ENCODE data around the gene RBM15.
A peak's percentile ranks its signal among the peaks of the same experiment; 100 is the strongest.

The RBM15 gene

GRCh38 chr1:110335265-110335664 lies 3.9 kb upstream of the RBM15 start:
- no peak for DNase-seq (ENCODE audit: low read depth)
- H3K4me3 ChIP-seq (ENCODE audit: low read depth, low read length): no peak overlapping the region
- no peak for TF ChIP-seq CTCF (IDR thresholded peaks at IDR 0.05; ENCODE audit: low read depth, low read length, missing control alignments)

GRCh38 chr1:110336300-110337039 lies 2.7 kb upstream of the RBM15 start:
- no peak for DNase-seq (ENCODE audit: low read depth)
- no peak overlapping the region; the same call in 1 of the 2 replicates for H3K4me3 ChIP-seq (ENCODE audit: low read depth, low read length)
- no peak for TF ChIP-seq CTCF (IDR thresholded peaks at IDR 0.05; ENCODE audit: low read depth, low read length, missing control alignments)

GRCh38 chr1:110337704-110338308 lies 1.4 kb upstream of the RBM15 start:
- peak overlapping the region; percentile 79 for H3K4me3 ChIP-seq (ENCODE audit: low read depth, low read length)
- no peak for TF ChIP-seq CTCF (IDR thresholded peaks at IDR 0.05; ENCODE audit: low read depth, low read length, missing control alignments)
- peak; percentile 15 for DNase-seq (ENCODE audit: low read depth)

GRCh38 chr1:110338309-110338885 lies 780 bp upstream of the RBM15 start:
- peak overlapping the region; percentile 79 for H3K4me3 ChIP-seq (ENCODE audit: low read depth, low read length)
- peak; percentile 89 for DNase-seq (ENCODE audit: low read depth)
- peak; percentile 52 for TF ChIP-seq CTCF (IDR thresholded peaks at IDR 0.05; ENCODE audit: low read depth, low read length, missing control alignments)

- peak; percentile 24 for DNase-seq (ENCODE audit: low read depth)
- peak; percentile 47 for TF ChIP-seq CTCF (IDR thresholded peaks at IDR 0.05; ENCODE audit: low read depth, low read length, missing control alignments)
- H3K4me3 ChIP-seq (ENCODE audit: low read depth, low read length): peak overlapping the region; percentile 86
These were observed 430 bp downstream of the RBM15 start for GRCh38 chr1:110339407-110340206.

GRCh38 chr1:110340207-110340468 lies 961 bp downstream of the RBM15 start:
- no peak for TF ChIP-seq CTCF (IDR thresholded peaks at IDR 0.05; ENCODE audit: low read depth, low read length, missing control alignments)

More at GRCh38 chr1:110340207-110340468, 961 bp downstream of the RBM15 start:
- peak overlapping the region; percentile 86 for H3K4me3 ChIP-seq (ENCODE audit: low read depth, low read length)
- DNase-seq (ENCODE audit: low read depth): no peak

Measured in GM12864 (cell line).